Left colon (tissue), 2 donors: ENCODE results near the gene CACNA2D3. TPM values are rescaled to one million over a fixed set of nuclear protein-coding genes. Genes with fewer than 3 reads are reported as not detected.

Experiments
- ATAC-seq: fragments of 200-7000 bp; cut with Tn5 transposase; one replicate; pipeline ENCODE4 v1.9.1; 2020; ENCODE audit warnings: mild to moderate bottlenecking, moderate library complexity
- DNase-seq, 2 donors: peaks; one replicate each; pipeline ENCODE4 v3.0.0-alpha.2; 2020
- intact Hi-C, 2 donors: fragments of 100-400 bp; cut with DNase I in 1 of 2; cut with micrococcal nuclease in 1 of 2; formaldehyde crosslinking; loops; one replicate each; pipeline versions ENCODE4 v1.11.2 to v1.14.0; 2022; cut with DNase I, micrococcal nuclease
- total RNA-seq, 2 donors: library from RNA; stranded (reverse); fragmentation: NEBNext Ultra II Directional; extraction: Animal tissue kit (Norgen Biotek cat#: 25700); gene quantifications; one replicate each; pipeline ENCODE4 v1.2.1, GENCODE V29; 2021
- donor health status: DM: no; HTN: no; CAD: no.
- donor health status: DM: yes; HTN: yes; CAD: no.

Gene CACNA2D3
- total RNA-seq, 2 donors from 2014 or later: 0.24 to 0.64 TPM

- intact Hi-C loops: no loop called here
- no peak for DNase-seq
- ATAC-seq: no peak
Measured at GRCh38 chr3:54698054-54698453, 575.7 kb downstream of the CACNA2D3 start.

GRCh38 chr3:54703923-54704322 is 581.6 kb downstream of the CACNA2D3 start:
- DNase-seq: no peak
- ATAC-seq: no peak
- intact Hi-C loops: no loop called here

GRCh38 chr3:54705730-54706129 is 583.4 kb downstream of the CACNA2D3 start:
- DNase-seq: no peak
- intact Hi-C loops: no loop called here

GRCh38 chr3:54706738-54707137 is 584.4 kb downstream of the CACNA2D3 start:
- ATAC-seq (no peak), DNase-seq (no peak)
- intact Hi-C loops: no loop called here

More at GRCh38 chr3:54705730-54706129, 583.4 kb downstream of the CACNA2D3 start:
- ATAC-seq: no peak

GRCh38 chr3:54709785-54710184 is 587.4 kb downstream of the CACNA2D3 start:
- intact Hi-C loops: no loop called here
- no peak for ATAC-seq
- DNase-seq: no peak

- ATAC-seq: peak; percentile 93
- intact Hi-C loops: no loop called here
- DNase-seq: peak; percentile 16 to 44
Measured at GRCh38 chr3:54710954-54711353, 588.6 kb downstream of the CACNA2D3 start.

- no peak for DNase-seq
- no peak for ATAC-seq
- intact Hi-C loops: no loop called here
Measured at GRCh38 chr3:54712539-54712938, 590.2 kb downstream of the CACNA2D3 start.

- DNase-seq: no peak
- intact Hi-C loops: no loop called here
- ATAC-seq: no peak
Measured at GRCh38 chr3:54713031-54713430, 590.7 kb downstream of the CACNA2D3 start.

GRCh38 chr3:54713455-54713854 is 591.1 kb downstream of the CACNA2D3 start:
- intact Hi-C loops: no loop called here
- DNase-seq (no peak), ATAC-seq (no peak)

GRCh38 chr3:54714035-54714434 is 591.7 kb downstream of the CACNA2D3 start:
- intact Hi-C loops: no loop called here
- ATAC-seq: no peak
- no peak for DNase-seq

- DNase-seq: no peak
- ATAC-seq: no peak
- intact Hi-C loops: no loop called here
Measured at GRCh38 chr3:54717506-54717905, 595.2 kb downstream of the CACNA2D3 start.

- DNase-seq (no peak), ATAC-seq (no peak)
- intact Hi-C loops: no loop called here
Measured at GRCh38 chr3:54719914-54720313, 597.6 kb downstream of the CACNA2D3 start.

- ATAC-seq (no peak), DNase-seq (no peak)
- intact Hi-C loops: no loop called here
Measured at GRCh38 chr3:54720604-54721003, 598.3 kb downstream of the CACNA2D3 start.

GRCh38 chr3:54731732-54732445 is 609.5 kb downstream of the CACNA2D3 start:
- intact Hi-C loops: no loop called here
- ATAC-seq (no peak), DNase-seq (no peak)

GRCh38 chr3:54733106-54734006 is 611.0 kb downstream of the CACNA2D3 start:
- no peak for ATAC-seq
- DNase-seq: no peak
- intact Hi-C loops: no loop called here

- no peak for ATAC-seq
- no peak for DNase-seq
- intact Hi-C loops: no loop called here
Measured at GRCh38 chr3:54736459-54736858, 614.1 kb downstream of the CACNA2D3 start.

GRCh38 chr3:54743755-54744154 is 621.4 kb downstream of the CACNA2D3 start:
- ATAC-seq (peak; percentile 22), DNase-seq (peak in 1 of 2 donors; percentile 17)
- intact Hi-C loops: no loop called here

GRCh38 chr3:54744291-54744690 is 621.9 kb downstream of the CACNA2D3 start:
- intact Hi-C loops: no loop called here
- peak; percentile 92 for ATAC-seq
- DNase-seq: no peak

- intact Hi-C loops: no loop called here
- DNase-seq (no peak), ATAC-seq (no peak)
Measured at GRCh38 chr3:54745843-54746242, 623.5 kb downstream of the CACNA2D3 start.

GRCh38 chr3:54746722-54747121 is 624.4 kb downstream of the CACNA2D3 start:
- DNase-seq (no peak), ATAC-seq (no peak)
- intact Hi-C loops: no loop called here
